Neural progenitor cell (in vitro differentiated cells): ENCODE results near the gene ARVCF.

Experiments used
- CTCF ChIP-seq: fragments of 200-600 bp; sonication (generic); IDR thresholded peaks from 2 replicates; pipeline ENCODE4 v1.5.1; 2017; ENCODE audit warnings: antibody characterized with exemption, mild to moderate bottlenecking
- EZH2 ChIP-seq: fragments of 200-600 bp; sonication (generic); IDR thresholded peaks from 2 replicates; pipeline ENCODE4 v1.6.1; 2017; ENCODE audit warnings: antibody characterized with exemption, mild to moderate bottlenecking, moderate library complexity
- EZH2phosphoT487 ChIP-seq: fragments of 200-600 bp; sonication (generic); IDR thresholded peaks from 2 replicates; pipeline ENCODE4 v1.6.1; 2017; ENCODE audit warnings: antibody characterized with exemption

- no peak for TF ChIP-seq CTCF
- no peak for TF ChIP-seq EZH2phosphoT487
- no peak for TF ChIP-seq EZH2
These were observed 3.8 kb downstream of the ARVCF start for GRCh38 chr22:20012741-20013331.
